K562 (cell line): ENCODE data around the gene NOD1. TPM values are rescaled to one million over a fixed set of nuclear protein-coding genes. Genes with fewer than 3 reads are reported as not detected.
A peak's percentile ranks its signal among the peaks of the same experiment; 100 is the strongest.

Source experiments
- ATAC-seq: fragments of 200-7000 bp; cut with Tn5 transposase; 3 replicates; pipeline ENCODE4 v1.9.1; 2020; ENCODE audit warnings: moderate library complexity
- BruUV-seq: library from RNA; stranded (reverse); fragments of 400-500 nt; replicated peaks from 2 replicates; lab custom pipeline; 2021; lab: Mats Ljungman, UMichigan
- CTCF ChIA-PET: fragments of 300-600 bp; formaldehyde crosslinking; extraction: SDS; loops from one replicate; lab custom pipeline; 2021; ENCODE audit warnings: low intra/inter-chr PET ratio; lab: Yijun Ruan, JAX
- POLR2A ChIA-PET: fragments of 300-600, 350-650 bp; sonication (Branson Sonifier 250); formaldehyde crosslinking; extraction: SDS; loops from one replicate; lab custom pipeline; 2021; ENCODE audit warnings: antibody characterized with exemption, inconsistent platforms; lab: Yijun Ruan, JAX
- DNase-seq, 4 experiments: peaks; one replicate each; pipeline versions ENCODE4 v3.0.0 to v3.0.0-alpha.2; 2011 to 2018; ENCODE audit warnings: low spot score in 3 of 4, mixed read lengths in 3 of 4; ENCODE audit errors: extremely low read depth in 1 of 4
- FAIRE-seq: peaks from 2 replicates; lab custom pipeline; 2011; peaks lifted over from hg19 to GRCh38; lab: Jason Lieb, UNC
- H2AFZ ChIP-seq: 2 replicates; pipeline ENCODE4 v1.6.0; 2011; ENCODE audit warnings: low read depth, low read length, control low read depth, inconsistent platforms
- H3K27ac ChIP-seq: fragments of 200-600 bp; 3 replicates; pipeline ENCODE4 v1.8.0; 2011; ENCODE audit warnings: low read depth, mild to moderate bottlenecking, control low read depth, inconsistent platforms, low read length, moderate library complexity, mixed read lengths; ENCODE audit errors: extremely low read depth
- H3K27me3 ChIP-seq, 2 experiments: fragments of 300-600 bp in 1 of 2; 2 replicates in 1 of 2; 3 replicates in 1 of 2; pipeline versions ENCODE4 v1.6.0 to v1.8.0; 2011; ENCODE audit warnings: inconsistent platforms in 2 of 2, low read length in 2 of 2, mild to moderate bottlenecking in 1 of 2, mixed read lengths in 1 of 2, moderate library complexity in 1 of 2; ENCODE audit not compliant: control insufficient read depth in 2 of 2, insufficient read depth in 2 of 2
- H3K36me3 ChIP-seq: fragments of 300-600 bp; 3 replicates; pipeline ENCODE4 v1.8.0; 2011; ENCODE audit warnings: mild to moderate bottlenecking, low read length, inconsistent platforms; ENCODE audit not compliant: control insufficient read depth, insufficient read depth
- H3K4me1 ChIP-seq, 2 experiments: fragments of 200-600 bp in 1 of 2; replicated peaks in 1 of 2; 2 replicates in 1 of 2; 3 replicates in 1 of 2; pipeline versions ENCODE4 v1.5.1 to v1.8.0; 2011; ENCODE audit warnings: inconsistent platforms in 2 of 2, low read length in 2 of 2, mild to moderate bottlenecking in 1 of 2, mixed read lengths in 1 of 2, moderate library complexity in 1 of 2; ENCODE audit not compliant: control insufficient read depth in 2 of 2, insufficient read depth in 2 of 2
- H3K4me2 ChIP-seq: 2 replicates; pipeline ENCODE4 v1.6.1; 2011; ENCODE audit warnings: low read length, control low read depth, inconsistent platforms, mixed read lengths; ENCODE audit not compliant: insufficient read depth
- H3K4me3 ChIP-seq: fragments of 200-600 bp; sonication (generic), shearing (Covaris generic); 2 replicates; pipeline ENCODE4 v1.5.1; 2016; ENCODE audit warnings: control low read depth, inconsistent platforms
- H3K79me2 ChIP-seq: fragments of 200-600 bp; 3 replicates; pipeline ENCODE4 v1.8.0; 2011; ENCODE audit warnings: low read length, inconsistent platforms; ENCODE audit not compliant: control insufficient read depth, insufficient read depth
- H3K9ac ChIP-seq, 2 experiments: 2 replicates each; pipeline versions ENCODE4 v1.6.0 to v1.6.1; 2011; ENCODE audit warnings: low read depth in 2 of 2, low read length in 2 of 2, control low read depth in 1 of 2, inconsistent platforms in 1 of 2, mild to moderate bottlenecking in 1 of 2, mixed read lengths in 1 of 2; ENCODE audit not compliant: insufficient read depth in 1 of 2
- H3K9me1 ChIP-seq: one replicate; pipeline ENCODE4 v1.6.0; 2011; ENCODE audit warnings: inconsistent platforms, mild to moderate bottlenecking, low read length, moderate library complexity; ENCODE audit not compliant: control insufficient read depth, insufficient read depth
- H3K9me3 ChIP-seq: replicated peaks from 2 replicates; pipeline ENCODE4 v1.5.1; 2011; ENCODE audit warnings: low read depth, low read length, inconsistent platforms; ENCODE audit not compliant: control insufficient read depth, insufficient read depth
- H4K20me1 ChIP-seq: replicated peaks from 2 replicates; pipeline ENCODE4 v1.6.1; 2011; ENCODE audit warnings: low read length, inconsistent platforms, mixed read lengths; ENCODE audit not compliant: control insufficient read depth, insufficient read depth
- E2F8 ChIP-seq: fragments of 450-650 bp; IDR thresholded peaks from 2 replicates; pipeline ENCODE4 v1.7.1; 2018; ENCODE audit warnings: mild to moderate bottlenecking, low read depth; ENCODE audit not compliant: partially characterized antibody
- FOXP1 ChIP-seq: sonication (generic); formaldehyde crosslinking; IDR thresholded peaks from 2 replicates; pipeline ENCODE4 v1.8.0; 2022; ENCODE audit warnings: mild to moderate bottlenecking, missing genetic modification reagents
- GATA2 ChIP-seq: sonication (generic); formaldehyde crosslinking; IDR thresholded peaks from 2 replicates; pipeline ENCODE4 v1.4.0; 2020; ENCODE audit warnings: mild to moderate bottlenecking, missing genetic modification reagents
- NCOA4 ChIP-seq: fragments of 450-650 bp; IDR thresholded peaks from 2 replicates; pipeline ENCODE4 v1.6.1; 2018; ENCODE audit warnings: mild to moderate bottlenecking; ENCODE audit not compliant: partially characterized antibody
- U2AF2 ChIP-seq: fragments of 200-400 bp; formaldehyde crosslinking; optimal IDR thresholded peaks from 2 replicates; pipeline ENCODE3; 2017; ENCODE audit warnings: low read depth, mild to moderate bottlenecking, low read length
- ZNF282 ChIP-seq: sonication (generic); formaldehyde crosslinking; IDR thresholded peaks from 2 replicates; pipeline ENCODE4 v1.8.1; 2023; ENCODE audit warnings: missing genetic modification reagents
- ZNF518B ChIP-seq: fragments of 250-450 bp; sonication (Bioruptor Pico); IDR thresholded peaks from 2 replicates; pipeline ENCODE4 v1.5.0; 2021; ENCODE audit warnings: mild to moderate bottlenecking, moderate library complexity
- ZNF740 ChIP-seq, 3 experiments: fragments of 200-800 bp in 1 of 3; sonication (Bioruptor generic) in 1 of 3; sonication (generic) in 1 of 3; formaldehyde crosslinking in 1 of 3; IDR thresholded peaks; 2 replicates each; pipeline versions ENCODE4 v1.6.1 to v1.8.0; 2016 to 2022; ENCODE audit warnings: mild to moderate bottlenecking in 2 of 3, missing compliant biosample characterization in 2 of 3, missing genetic modification characterization in 2 of 3, missing genetic modification reagents in 1 of 3
- ZNF780A ChIP-seq: fragments of 250-450 bp; sonication (Bioruptor Pico); IDR thresholded peaks from 2 replicates; pipeline ENCODE4 v1.5.0; 2021; ENCODE audit warnings: mild to moderate bottlenecking
- WGBS: fragments of 100-300 bp; shearing (Covaris generic); methylation state at CpG from one replicate; pipeline ENCODE4 v1.1.6; 2016; ENCODE audit warnings: low coverage, mixed read lengths; ENCODE audit not compliant: insufficient coverage; ENCODE audit errors: missing lambda C conversion rate; 5-methylcytosine and 5-hydroxymethylcytosine counted together
- in situ Hi-C: fragments of 300-500 bp; cut with MboI; formaldehyde crosslinking; loops from 4 replicates; pipeline ENCODE4 v1.15.0; 2018; ENCODE audit warnings: inconsistent platforms, mixed read lengths
- intact Hi-C: fragments of 100-400 bp; cut with micrococcal nuclease; formaldehyde crosslinking; loops from 2 replicates; pipeline ENCODE4 v1.14.2; 2022
- polyA plus RNA-seq, 8 experiments: library from polyadenylated mRNA; depleted of rRNA in 4 of 8; stranded (reverse) in 5 of 8; unstranded in 3 of 8; fragments of >200 nt; fragmentation: Nextera tagmentation in 2 of 8; fragmentation: Illumina TruSeq in 1 of 8; extraction: Ambion mirVana in 2 of 8; extraction: Trizol in 1 of 8; gene quantifications; 2 replicates each; pipeline versions ENCODE4 v1.2.1 to v1.2.3, GENCODE V29; 2011 to 2014; ENCODE audit warnings: inconsistent platforms in 1 of 8, missing spikeins in 1 of 8
- total RNA-seq, 7 experiments: library from RNA; depleted of rRNA in 6 of 7; stranded (reverse); fragments of >200 nt in 6 of 7; fragmentation: Illumina TruSeq in 2 of 7; extraction: Trizol in 2 of 7; gene quantifications; 2 replicates each; pipeline versions ENCODE4 v1.2.1 to v1.2.3, GENCODE V29; 2011 to 2021; ENCODE audit warnings: low replicate concordance in 1 of 7

NOD1 gene
- total and polyA plus RNA-seq, 9 of the 15 experiments (the other 6 are each of a cell fraction or from before 2014, with no cell fraction given): 0.34 to 7.1 (median 4.7) TPM

GRCh38 chr7:30479202-30480120 lies 877 bp upstream of the NOD1 start (continued):
- TF ChIP-seq ZNF282 (no peak), U2AF2 (no peak), NCOA4 (peak; percentile 24)

GRCh38 chr7:30476459-30477145 lies 2.0 kb downstream of the NOD1 start:
- no peak overlapping the region for H3K4me3 ChIP-seq
- H3K9ac ChIP-seq: no peak overlapping the region
- no peaks in the 10 kb centered on the region for H4K20me1 ChIP-seq
- CTCF ChIA-PET: no interaction called here
- no TSS peak for BruUV-seq
- H3K27me3 ChIP-seq: no peaks in the 10 kb centered on the region
- no peak overlapping the region for H3K27ac ChIP-seq
- in situ Hi-C loops (no loop called here), intact Hi-C loops (no loop called here)
- 77% methylated on average over 10 of the region's 10 CpGs for WGBS
- FAIRE-seq: no peak
- H3K79me2 ChIP-seq: peaks cover 5% of the 10 kb centered on the region; the same call in 1 of the 3 replicates
- ATAC-seq: no peak
- TF ChIP-seq ZNF740 (CRISPR knock-in tag; IDR thresholded peaks at IDR 0.05) (no peak), ZNF740 (tag; IDR thresholded peaks at IDR 0.05) (no peak), E2F8 (no peak), ZNF518B (no peak), FOXP1 (CRISPR knock-in tag) (0 out of 2 replicates have a peak, but pooled peaks have one; percentile 27), ZNF780A (CRISPR knock-in tag) (no peak), GATA2 (CRISPR knock-in tag) (no peak)
- H3K4me2 ChIP-seq: no peak overlapping the region
- H3K9me3 ChIP-seq: no peaks in the 10 kb centered on the region
- H3K36me3 ChIP-seq: no peaks in the 10 kb centered on the region
- peaks cover 3% of the 10 kb centered on the region for H3K9me1 ChIP-seq
- H2AFZ ChIP-seq: no peak overlapping the region
- no peak for DNase-seq
- POLR2A ChIA-PET: no interaction called here
- peaks cover 16 to 24% of the 10 kb centered on the region in 2 experiments for H3K4me1 ChIP-seq
